Measurements from ENCODE around the gene SLCO3A1.

SLCO3A1 gene

GRCh38 chr15:91973481-91973880 lies 120.0 kb downstream of the SLCO3A1 start:
- DNase-seq, result no peak

DNA sequence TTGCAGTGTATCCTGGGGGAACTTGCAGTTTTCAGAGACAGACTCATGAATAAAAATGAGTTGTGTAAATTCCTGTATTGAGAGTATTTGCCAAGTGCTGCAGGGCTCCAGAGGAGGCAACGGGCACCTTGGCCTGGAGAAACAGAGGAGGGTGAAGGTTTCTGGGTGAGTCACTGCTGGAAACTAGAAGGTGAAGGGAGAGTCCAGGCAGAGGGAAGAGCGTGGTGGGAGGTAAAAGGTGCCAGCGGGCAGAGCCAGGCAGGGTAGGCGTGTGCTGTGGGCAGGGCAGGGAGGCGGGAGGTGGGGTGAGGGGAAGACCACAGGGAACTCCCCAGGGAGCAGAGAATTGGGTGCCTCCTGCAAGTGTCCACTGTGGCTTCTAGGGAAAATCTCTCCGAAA lies 120.8 kb downstream of the SLCO3A1 start:
- DNase-seq, result no peak

GRCh38 chr15:91975241-91975978 lies 121.9 kb downstream of the SLCO3A1 start:
- DNase-seq, result no peak

GRCh38 chr15:91976966-91977365 lies 123.5 kb downstream of the SLCO3A1 start:
- DNase-seq, result no peak

DNA sequence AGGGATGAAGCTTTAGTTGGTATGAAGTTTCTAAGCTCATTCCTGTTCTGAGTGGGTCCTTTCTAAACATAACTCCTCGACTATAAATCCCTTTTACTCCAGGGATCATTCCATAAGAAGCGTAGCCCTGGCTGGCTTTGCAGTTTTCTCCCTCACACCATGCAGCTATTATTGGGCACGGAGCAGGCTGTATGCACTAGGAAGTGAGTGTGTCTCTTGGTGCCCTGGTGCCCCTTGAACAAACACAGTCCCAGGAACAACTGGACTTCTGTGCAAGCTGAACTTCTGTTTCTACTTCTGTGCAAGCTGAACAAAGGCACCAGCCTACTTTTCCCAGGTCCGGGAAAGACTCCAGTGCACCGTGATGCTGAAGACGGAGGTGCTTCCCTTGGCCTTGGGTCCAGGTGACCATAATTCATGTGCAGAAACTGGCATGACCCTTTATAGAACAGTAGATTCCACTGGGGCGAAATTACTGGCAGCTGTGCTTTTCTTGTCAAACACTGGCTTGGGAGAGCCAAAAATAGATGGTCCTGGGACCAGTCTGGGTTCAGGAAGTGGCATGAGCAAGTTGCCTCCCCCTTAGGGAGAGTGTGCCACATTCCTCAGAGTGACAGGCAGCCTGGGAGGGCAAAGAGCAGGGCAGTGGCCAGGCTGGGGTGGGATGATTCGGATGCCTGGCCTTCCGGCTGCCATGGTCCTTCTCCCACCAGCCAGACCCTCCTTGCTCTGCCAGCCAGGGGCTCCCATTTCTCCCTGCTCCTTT lies 127.2 kb downstream of the SLCO3A1 start:
- DNase-seq, result no peak

GRCh38 chr15:91981821-91982800 lies 128.6 kb downstream of the SLCO3A1 start:
- no peak for DNase-seq

GRCh38 chr15:91983729-91984340 lies 130.3 kb downstream of the SLCO3A1 start:
- no peak for DNase-seq

- no peak for DNase-seq
Measured at GRCh38 chr15:91985297-91985696, 131.8 kb downstream of the SLCO3A1 start.

- DNase-seq, result no peak
Measured at GRCh38 chr15:91988071-91988470, 134.6 kb downstream of the SLCO3A1 start.

GRCh38 chr15:91988655-91989054 lies 135.1 kb downstream of the SLCO3A1 start:
- DNase-seq, result no peak

DNA sequence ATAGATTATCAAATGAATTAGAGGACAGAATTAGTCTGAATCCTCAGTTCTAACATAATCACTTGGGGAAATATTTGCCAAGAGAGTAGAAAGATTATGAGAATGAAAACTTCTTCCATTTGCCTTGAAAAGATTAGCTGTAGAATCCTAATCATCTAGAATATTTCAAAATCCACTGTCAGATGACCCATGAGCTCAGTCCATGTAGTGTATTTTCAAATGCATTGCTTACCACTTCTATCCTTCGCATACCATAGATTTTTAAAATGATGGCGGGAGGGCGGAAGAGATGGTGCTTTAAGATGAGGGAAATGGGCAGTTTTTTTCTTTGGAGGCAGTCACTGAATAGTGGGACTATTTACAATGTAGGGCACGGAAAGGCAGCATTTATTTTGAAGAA lies 136.3 kb downstream of the SLCO3A1 start:
- DNase-seq, result no peak

DNA sequence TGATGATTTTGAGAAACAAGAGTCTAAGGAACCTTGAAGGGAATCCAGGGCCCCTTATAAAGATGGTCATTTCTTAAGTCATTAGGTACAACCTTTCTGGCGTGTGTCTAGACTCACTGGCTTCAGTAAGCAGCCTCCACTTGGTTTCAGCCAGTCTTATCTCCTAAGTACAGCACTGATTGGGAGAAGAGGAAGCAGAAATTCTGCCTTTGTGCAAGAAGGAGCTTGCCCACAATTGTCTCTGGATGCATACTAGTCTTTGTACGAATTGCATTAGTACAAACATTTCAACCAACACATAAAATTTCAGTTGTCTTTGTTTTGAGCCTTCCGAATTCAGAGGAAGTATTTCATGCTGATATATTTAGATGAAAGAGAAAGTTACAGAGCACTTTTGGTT lies 139.4 kb downstream of the SLCO3A1 start:
- no peak for DNase-seq

DNA sequence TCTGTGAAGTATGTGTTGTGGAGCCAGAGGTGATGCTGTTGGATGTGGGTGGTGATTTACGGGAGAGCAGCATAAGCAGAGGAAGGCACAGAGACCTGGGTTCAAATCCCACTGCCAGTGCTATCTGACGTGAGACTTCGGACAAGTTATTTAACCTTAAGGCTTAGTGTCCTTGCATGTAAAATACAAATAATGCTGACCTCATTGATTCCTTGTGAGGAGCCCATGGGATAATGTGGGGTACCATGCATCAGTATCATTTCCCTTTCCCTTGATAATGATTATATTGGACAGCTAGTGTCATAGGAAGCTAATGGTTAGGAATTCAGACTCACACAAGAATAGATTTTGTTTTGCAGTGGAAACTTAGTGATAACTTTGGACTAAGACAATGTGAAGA lies 141.6 kb downstream of the SLCO3A1 start:
- no peak for DNase-seq

GRCh38 chr15:91997163-91997562 lies 143.7 kb downstream of the SLCO3A1 start:
- no peak for DNase-seq

DNA sequence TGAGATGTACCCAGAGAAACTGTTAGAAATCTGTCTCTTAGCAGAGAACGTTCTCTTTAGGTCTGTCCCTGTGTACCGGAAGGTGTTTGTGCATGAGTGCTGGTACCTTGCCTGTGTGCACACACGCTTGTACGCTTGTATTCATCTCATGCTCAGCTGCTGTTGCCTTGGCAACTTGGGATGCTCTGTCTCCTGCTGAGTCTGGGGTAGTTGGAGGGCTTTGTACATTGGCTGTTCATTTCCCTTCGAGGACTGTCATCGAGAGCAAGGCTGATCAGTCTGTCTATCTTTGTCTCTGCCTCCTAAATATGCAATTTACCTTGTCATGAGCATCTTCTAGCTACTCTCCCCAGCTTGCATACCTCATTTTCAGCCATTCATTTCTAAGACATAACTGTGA lies 147.2 kb downstream of the SLCO3A1 start:
- no peak for DNase-seq

- DNase-seq, result no peak
Measured at GRCh38 chr15:92001307-92001706, 147.8 kb downstream of the SLCO3A1 start.

DNA sequence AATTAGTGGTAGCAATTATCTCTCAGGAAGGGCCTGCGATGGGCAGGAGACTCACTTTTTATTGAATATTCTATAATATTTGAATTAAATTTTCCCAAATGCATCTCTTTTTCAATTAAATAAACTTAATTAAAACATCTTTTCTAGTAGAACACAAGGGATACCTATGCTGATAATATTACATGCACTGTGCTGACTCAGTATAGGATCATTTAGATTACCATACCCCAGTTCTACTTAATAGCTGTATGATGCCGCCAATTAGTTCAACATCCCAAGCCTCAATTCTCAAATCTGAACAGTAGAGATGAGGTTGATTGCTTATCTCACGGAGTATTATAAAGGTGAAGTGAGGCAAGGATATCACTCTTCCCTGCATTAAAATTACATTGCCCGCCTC lies 149.2 kb downstream of the SLCO3A1 start:
- no peak for DNase-seq

DNA sequence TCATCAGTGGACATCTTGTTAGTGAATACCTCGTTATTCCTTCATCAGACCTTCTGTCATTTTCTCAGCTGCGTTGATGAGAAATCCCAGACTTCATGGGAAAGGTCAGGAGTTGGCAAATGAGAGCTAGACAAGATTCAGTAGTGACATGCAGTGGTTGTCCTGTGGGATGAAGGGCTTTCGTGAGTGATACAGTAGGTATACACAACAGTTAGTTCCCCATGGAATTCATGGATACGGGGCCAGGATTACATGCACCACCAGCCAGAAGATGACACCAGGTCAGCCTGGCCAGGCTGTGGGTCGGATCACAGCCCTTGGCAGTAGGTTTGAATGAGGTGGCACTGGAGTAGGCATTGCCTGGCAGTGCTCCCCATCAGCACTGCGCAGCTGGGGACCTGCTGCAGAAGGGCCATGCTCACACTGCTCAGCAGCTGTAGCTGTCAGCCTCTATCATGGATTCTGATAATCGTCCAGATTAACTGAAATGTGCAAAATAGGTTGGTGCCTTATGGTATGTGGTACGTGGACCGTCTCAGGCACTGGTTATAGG lies 150.1 kb downstream of the SLCO3A1 start:
- DNase-seq, result no peak

DNA sequence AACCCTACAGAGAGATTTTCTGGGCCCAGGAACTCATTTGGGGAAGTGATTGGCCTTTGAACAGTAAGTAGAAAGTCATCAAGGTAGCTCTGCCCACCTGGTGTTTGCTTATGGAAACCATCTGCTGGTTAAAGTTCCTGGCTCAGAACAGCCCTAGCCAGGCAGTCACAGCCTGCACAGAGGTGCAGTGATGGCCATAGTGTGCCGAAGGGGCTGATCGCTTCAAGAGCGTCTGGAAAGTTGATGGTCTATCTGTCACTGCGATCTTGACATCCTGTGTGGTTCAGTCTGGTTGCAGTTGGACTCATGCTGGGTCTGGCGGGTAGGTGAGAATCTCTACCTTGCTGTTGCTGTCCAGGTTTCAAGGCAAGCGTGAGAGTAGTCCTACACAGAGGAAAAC lies 151.6 kb downstream of the SLCO3A1 start:
- DNase-seq, result no peak

DNA sequence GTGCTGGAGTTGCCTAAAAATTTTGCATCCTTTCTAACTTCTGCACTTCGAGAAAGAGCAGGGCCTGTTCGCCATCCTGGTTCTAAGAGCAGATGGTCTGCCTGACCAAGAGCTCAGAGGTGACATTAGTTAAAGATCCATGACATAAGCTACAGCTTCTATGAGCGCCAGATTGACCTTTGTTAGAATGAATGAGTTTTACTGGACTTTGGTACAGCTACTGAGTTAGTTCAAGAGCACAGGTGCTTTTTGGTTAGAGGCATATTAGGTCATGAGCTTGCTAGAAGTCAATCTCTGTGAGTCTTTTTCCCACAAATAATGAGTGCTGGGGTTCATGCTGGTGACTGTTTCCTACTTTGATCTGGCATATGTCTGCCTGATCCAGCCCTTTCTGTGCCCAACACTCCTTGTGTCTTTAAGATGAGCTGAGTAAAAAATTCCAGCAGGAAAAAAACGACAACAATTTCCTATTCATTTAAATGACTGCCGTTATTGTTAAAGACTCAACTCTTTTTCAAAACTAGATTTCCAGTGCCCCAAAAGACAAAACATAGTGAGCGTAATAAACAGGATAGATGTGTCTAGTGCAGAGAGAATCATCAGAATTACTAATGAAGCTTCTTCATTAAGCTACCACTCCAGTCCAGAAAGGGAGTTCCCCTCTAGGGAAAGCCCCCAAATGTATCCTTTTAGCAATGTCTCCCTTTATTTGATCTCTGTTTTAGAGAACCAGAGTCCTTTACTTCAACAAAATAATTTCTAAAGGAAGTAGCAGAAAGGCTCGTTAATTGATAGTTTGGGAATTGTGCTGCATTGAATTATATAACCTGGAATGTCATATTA lies 152.9 kb downstream of the SLCO3A1 start:
- DNase-seq, result no peak

- DNase-seq, result no peak
Measured at GRCh38 chr15:92009162-92009561, 155.7 kb downstream of the SLCO3A1 start.
